IMR-90 (cell line): ENCODE results near the gene IGF1R. TPM values are rescaled to one million over a fixed set of nuclear protein-coding genes. Genes with fewer than 3 reads are reported as not detected.
A peak's percentile ranks its signal among the peaks of the same experiment; 100 is the strongest.

Experiments
- ATAC-seq: fragments of 200-7000 bp; cut with Tn5 transposase; 2 replicates; pipeline ENCODE4 v1.9.1; 2020; ENCODE audit warnings: low read depth, mild to moderate bottlenecking, moderate library complexity
- BruUV-seq: library from RNA; stranded (reverse); fragments of 400-500 nt; replicated peaks from 2 replicates; lab custom pipeline; 2021; lab: Mats Ljungman, UMichigan
- CTCF ChIA-PET: fragments of 300-600 bp; formaldehyde crosslinking; extraction: SDS; loops from one replicate; lab custom pipeline; 2021; ENCODE audit warnings: antibody characterized with exemption; lab: Yijun Ruan, JAX
- POLR2A ChIA-PET: fragments of 300-600 bp; sonication (Branson Sonifier 250); formaldehyde crosslinking; loops from one replicate; lab custom pipeline; 2022; ENCODE audit warnings: antibody characterized with exemption; ENCODE audit not compliant: unreplicated experiment; lab: Charles Lee
- DNase-seq: peaks from one replicate; pipeline ENCODE4 v3.0.0; 2013
- H2AFZ ChIP-seq: replicated peaks from 2 replicates; pipeline ENCODE3; 2013; ENCODE audit warnings: low read length, mild to moderate bottlenecking; ENCODE audit not compliant: poor library complexity
- H2AK5ac ChIP-seq: 2 replicates; pipeline ENCODE4 v1.6.1; 2013; ENCODE audit warnings: low read depth, low read length, inconsistent platforms
- H2AK9ac ChIP-seq: replicated peaks from 2 replicates; pipeline ENCODE3; 2013; ENCODE audit warnings: mild to moderate bottlenecking, low read depth, low read length, moderate library complexity; ENCODE audit not compliant: poor library complexity
- H2BK120ac ChIP-seq: 2 replicates; pipeline ENCODE4 v1.6.1; 2013; ENCODE audit warnings: low read depth, low read length, inconsistent platforms
- H2BK15ac ChIP-seq: 3 replicates; pipeline ENCODE4 v1.6.1; 2013; ENCODE audit warnings: low read depth, low read length, inconsistent platforms
- H2BK20ac ChIP-seq: 2 replicates; pipeline ENCODE4 v1.6.1; 2013; ENCODE audit warnings: low read depth, mild to moderate bottlenecking, inconsistent platforms, low read length, moderate library complexity
- H2BK5ac ChIP-seq: 2 replicates; pipeline ENCODE4 v1.6.1; 2013; ENCODE audit warnings: mild to moderate bottlenecking, low read depth, low read length, inconsistent platforms; ENCODE audit not compliant: poor library complexity, severe bottlenecking
- H3K14ac ChIP-seq: replicated peaks from 2 replicates; pipeline ENCODE4 v1.6.1; 2013; ENCODE audit warnings: low read depth, low read length, inconsistent platforms
- H3K18ac ChIP-seq: 2 replicates; pipeline ENCODE4 v1.6.1; 2013; ENCODE audit warnings: low read depth, low read length, control low read depth
- H3K23ac ChIP-seq: 2 replicates; pipeline ENCODE4 v1.6.1; 2013; ENCODE audit warnings: low read depth, low read length, inconsistent platforms
- H3K27ac ChIP-seq: 2 replicates; pipeline ENCODE4 v1.5.1; 2013; ENCODE audit warnings: mild to moderate bottlenecking, control low read depth, low read length; ENCODE audit not compliant: insufficient read depth
- H3K27me3 ChIP-seq: 2 replicates; pipeline ENCODE4 v1.6.1; 2013; ENCODE audit warnings: low read length; ENCODE audit not compliant: control insufficient read depth, insufficient read depth
- H3K36me3 ChIP-seq: 2 replicates; pipeline ENCODE4 v1.6.1; 2013; ENCODE audit warnings: low read length, mixed read lengths; ENCODE audit not compliant: control insufficient read depth, insufficient read depth
- H3K4ac ChIP-seq: 2 replicates; pipeline ENCODE4 v1.6.1; 2013; ENCODE audit warnings: low read depth, low read length, inconsistent platforms
- H3K4me1 ChIP-seq: 2 replicates; pipeline ENCODE4 v1.6.1; 2013; ENCODE audit warnings: low read length, mixed read lengths; ENCODE audit not compliant: control insufficient read depth, insufficient read depth
- H3K4me2 ChIP-seq: 2 replicates; pipeline ENCODE4 v1.6.1; 2013; ENCODE audit warnings: low read depth, mild to moderate bottlenecking, control low read depth, low read length, moderate library complexity
- H3K4me3 ChIP-seq: 2 replicates; pipeline ENCODE4 v1.5.1; 2013; ENCODE audit warnings: low read depth, mild to moderate bottlenecking, control low read depth, low read length, moderate library complexity; ENCODE audit not compliant: insufficient read depth
- H3K56ac ChIP-seq: 2 replicates; pipeline ENCODE4 v1.6.1; 2013; ENCODE audit warnings: low read length, inconsistent platforms; ENCODE audit not compliant: insufficient read depth; ENCODE audit errors: extremely low read depth
- H3K79me1 ChIP-seq, 2 experiments: 2 replicates each; pipeline ENCODE4 v1.6.1; 2013; ENCODE audit warnings: low read length in 2 of 2, inconsistent platforms in 1 of 2, low read depth in 1 of 2
- H3K9ac ChIP-seq: 2 replicates; pipeline ENCODE4 v1.6.1; 2013; ENCODE audit warnings: low read depth, low read length, control low read depth
- H3K9me1 ChIP-seq: 2 replicates; pipeline ENCODE4 v1.6.1; 2013; ENCODE audit warnings: low read length, inconsistent platforms; ENCODE audit not compliant: insufficient read depth
- H3K9me3 ChIP-seq: 2 replicates; pipeline ENCODE4 v1.6.1; 2013; ENCODE audit warnings: low read length; ENCODE audit not compliant: control insufficient read depth, insufficient read depth
- H4K20me1 ChIP-seq: 2 replicates; pipeline ENCODE4 v1.6.1; 2013; ENCODE audit warnings: low read length, inconsistent platforms; ENCODE audit not compliant: insufficient read depth
- H4K5ac ChIP-seq: 2 replicates; pipeline ENCODE4 v1.6.1; 2013; ENCODE audit warnings: mild to moderate bottlenecking, low read depth, low read length, control low read depth
- H4K8ac ChIP-seq, 2 experiments: 2 replicates each; pipeline ENCODE4 v1.6.1; 2013; ENCODE audit warnings: low read depth in 2 of 2, low read length in 2 of 2, control low read depth in 1 of 2, inconsistent platforms in 1 of 2
- H4K91ac ChIP-seq: 2 replicates; pipeline ENCODE4 v1.6.1; 2013; ENCODE audit warnings: low read depth, low read length, inconsistent platforms; ENCODE audit not compliant: insufficient read depth
- BHLHE40 ChIP-seq: fragments of 150-350 bp; IDR thresholded peaks from 2 replicates; pipeline ENCODE4 v1.6.1; 2016; ENCODE audit warnings: mild to moderate bottlenecking, low read depth, low read length
- CEBPB ChIP-seq: IDR thresholded peaks from 2 replicates; pipeline ENCODE4 v1.6.1; 2012; ENCODE audit warnings: low read depth, low read length, improper control_type of control experiment
- CHD1 ChIP-seq: IDR thresholded peaks from 2 replicates; pipeline ENCODE4 v1.6.1; 2012; ENCODE audit warnings: low read depth, low read length, improper control_type of control experiment
- MAZ ChIP-seq: IDR thresholded peaks from 2 replicates; pipeline ENCODE4 v1.6.1; 2012; ENCODE audit warnings: low read depth, mild to moderate bottlenecking, low read length, improper control_type of control experiment, moderate library complexity, borderline replicate concordance
- MXI1 ChIP-seq: IDR thresholded peaks from 2 replicates; pipeline ENCODE4 v1.6.1; 2012; ENCODE audit warnings: low read depth, mild to moderate bottlenecking, low read length, moderate library complexity, borderline replicate concordance
- POLR2A ChIP-seq: IDR thresholded peaks from 2 replicates; pipeline ENCODE4 v1.6.1; 2012; ENCODE audit warnings: mild to moderate bottlenecking, low read depth, low read length
- RAD21 ChIP-seq: IDR thresholded peaks from 2 replicates; pipeline ENCODE4 v1.6.1; 2012; ENCODE audit warnings: low read length, improper control_type of control experiment
- SMC3 ChIP-seq: fragments of 150-350 bp; IDR thresholded peaks from 2 replicates; pipeline ENCODE4 v1.6.1; 2016; ENCODE audit warnings: low read depth, mild to moderate bottlenecking, antibody characterized with exemption, low read length, moderate library complexity
- WGBS, 2 experiments: methylation state at CpG; one replicate each; pipeline versions ENCODE4 v1.1.5 to v1.1.7; 2013; ENCODE audit warnings: missing lambda C conversion rate in 2 of 2; ENCODE audit not compliant: insufficient read length in 1 of 2; ENCODE audit errors: extremely low coverage in 2 of 2; 5-methylcytosine and 5-hydroxymethylcytosine counted together
- dilution Hi-C: fragments of 300-500 bp; cut with HindIII; formaldehyde crosslinking; loops from one replicate; pipeline ENCODE4 v1.14.3; 2018; ENCODE audit warnings: low sequenced_read_pairs; ENCODE audit not compliant: unreplicated experiment
- in situ Hi-C: fragments of 300-500 bp; cut with MboI; formaldehyde crosslinking; loops from 3 replicates; pipeline ENCODE4 v1.14.3; 2019; ENCODE audit warnings: low sequenced_read_pairs, inconsistent platforms, mixed read lengths
- intact Hi-C: fragments of 100-400 bp; cut with micrococcal nuclease; formaldehyde crosslinking; loops from 2 replicates; pipeline ENCODE4 v1.10.0; 2022
- polyA plus RNA-seq, 3 experiments: library from polyadenylated mRNA; depleted of rRNA; stranded (reverse); fragments of >200 nt; gene quantifications; 2 replicates each; pipeline ENCODE4 v1.2.3, GENCODE V29; 2012; ENCODE audit warnings: low replicate concordance in 1 of 3
- total RNA-seq: library from RNA; depleted of rRNA; stranded (reverse); fragments of >200 nt; gene quantifications from 2 replicates; pipeline ENCODE4 v1.2.3, GENCODE V29; 2012
- TF ChIP-seq, protein P1 (sequence below): fragments of 150-350 bp; IDR thresholded peaks from 2 replicates; pipeline ENCODE4 v1.6.1; 2016; ENCODE audit warnings: low read depth, mild to moderate bottlenecking, low read length, moderate library complexity, borderline replicate concordance
- TF ChIP-seq, protein P2 (sequence below): conservative IDR thresholded peaks from 2 replicates; pipeline ENCODE4 v1.5.1; 2012; ENCODE audit warnings: mild to moderate bottlenecking, low read depth, low read length, improper control_type of control experiment

Gene IGF1R
- total and polyA plus RNA-seq, 2 of the 4 experiments (the other 2 are of a cell fraction), result 24.0 to 24.9 TPM

DNA sequence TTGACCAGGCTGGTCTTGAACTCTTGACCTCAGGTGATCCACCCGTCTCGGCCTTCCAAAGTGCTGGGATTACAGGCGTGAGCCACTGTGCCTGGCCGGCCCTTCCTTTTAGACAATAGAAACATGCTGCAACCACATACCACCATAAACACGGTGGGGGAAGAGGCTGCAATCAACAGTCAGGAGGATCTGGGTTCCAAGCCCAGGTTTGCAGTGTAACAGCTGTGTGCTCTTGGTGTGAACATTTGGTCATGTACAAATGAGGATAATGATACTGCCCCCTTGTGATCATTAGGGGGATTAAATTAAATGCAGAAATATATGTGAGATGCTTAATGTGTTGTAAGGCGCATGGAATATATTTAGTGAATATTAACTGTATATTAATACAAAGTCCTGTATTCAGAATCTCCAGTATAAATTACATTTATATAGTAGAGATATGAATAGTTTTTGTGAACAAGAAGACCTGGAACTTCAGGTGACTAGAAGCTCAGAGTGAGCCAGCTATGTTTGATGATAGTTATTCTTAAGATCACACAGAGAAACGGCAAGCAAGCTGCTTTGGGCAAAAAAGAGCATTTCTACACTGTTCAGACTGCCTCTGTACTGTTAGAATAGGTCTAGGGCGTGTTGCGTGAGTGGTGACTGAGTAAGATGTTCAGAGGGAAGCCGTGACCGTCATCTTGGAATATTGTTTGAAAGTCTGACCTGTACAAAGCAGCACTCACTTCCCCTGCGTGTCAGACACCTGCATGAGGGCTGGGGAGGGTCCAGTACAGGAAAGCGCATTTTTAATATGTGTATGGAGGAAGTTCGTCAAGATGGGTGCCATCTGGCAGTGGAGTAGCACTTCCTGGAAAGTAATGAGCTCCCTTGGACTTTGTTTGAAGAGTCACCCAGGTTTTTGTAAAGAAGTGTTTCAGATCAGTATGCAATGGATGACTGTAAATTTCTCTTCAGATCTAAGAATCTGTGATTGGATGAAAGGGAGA is 233.5 kb downstream of the IGF1R start:
- Histone ChIP-seq H4K8ac (peak overlapping the region in 1 of 2 experiments; percentile 68; a peak in 2 of 4 replicates), H3K4me3 (no peak overlapping the region), H2AK9ac (no peak overlapping the region), H3K27ac (no peak overlapping the region), H3K4me2 (no peak overlapping the region), H2BK15ac (peak overlapping the region; percentile 87; the same call in 2 of the 3 replicates), H3K9me1 (peaks cover 23% of the 10 kb centered on the region), H3K79me1 (peaks cover 46 to 89% of the 10 kb centered on the region in 2 experiments), H3K4ac (peak overlapping the region; percentile 84), H3K36me3 (no peaks in the 10 kb centered on the region), H4K5ac (peak overlapping the region; percentile 21; the same call in 1 of the 2 replicates), H3K9ac (no peak overlapping the region), H3K23ac (peak overlapping the region; percentile 6; the same call in 1 of the 2 replicates), H2BK20ac (peak overlapping the region; percentile 50; the same call in 1 of the 2 replicates), H2AFZ (no peak overlapping the region), H3K14ac (peak overlapping the region; percentile 16; the same call in 1 of the 2 replicates), H3K9me3 (no peaks in the 10 kb centered on the region), H2BK120ac (peak overlapping the region; percentile 65), H3K4me1 (peaks cover 19% of the 10 kb centered on the region), H2BK5ac (peak overlapping the region; percentile 2), H3K27me3 (no peaks in the 10 kb centered on the region), H4K20me1 (no peaks in the 10 kb centered on the region; the same call in 1 of the 2 replicates), H3K18ac (peak overlapping the region; percentile 11; the same call in 1 of the 2 replicates), H4K91ac (peak overlapping the region; percentile 74), H2AK5ac (peak overlapping the region; percentile 92), H3K56ac (no peak overlapping the region)
- no peak for TF ChIP-seq BHLHE40
- no peak for TF ChIP-seq CHD1
- TF ChIP-seq, protein P1, sequence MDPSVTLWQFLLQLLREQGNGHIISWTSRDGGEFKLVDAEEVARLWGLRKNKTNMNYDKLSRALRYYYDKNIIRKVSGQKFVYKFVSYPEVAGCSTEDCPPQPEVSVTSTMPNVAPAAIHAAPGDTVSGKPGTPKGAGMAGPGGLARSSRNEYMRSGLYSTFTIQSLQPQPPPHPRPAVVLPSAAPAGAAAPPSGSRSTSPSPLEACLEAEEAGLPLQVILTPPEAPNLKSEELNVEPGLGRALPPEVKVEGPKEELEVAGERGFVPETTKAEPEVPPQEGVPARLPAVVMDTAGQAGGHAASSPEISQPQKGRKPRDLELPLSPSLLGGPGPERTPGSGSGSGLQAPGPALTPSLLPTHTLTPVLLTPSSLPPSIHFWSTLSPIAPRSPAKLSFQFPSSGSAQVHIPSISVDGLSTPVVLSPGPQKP, result no peak
- TF ChIP-seq SMC3, result peak; percentile 52; the same call in 1 of the 2 replicates
- no peak for TF ChIP-seq MAZ
- TF ChIP-seq RAD21, result peak; percentile 65
- TF ChIP-seq MXI1, result no peak
- no peak for TF ChIP-seq CEBPB
- TF ChIP-seq POLR2A, result no peak
- TF ChIP-seq, protein P2, sequence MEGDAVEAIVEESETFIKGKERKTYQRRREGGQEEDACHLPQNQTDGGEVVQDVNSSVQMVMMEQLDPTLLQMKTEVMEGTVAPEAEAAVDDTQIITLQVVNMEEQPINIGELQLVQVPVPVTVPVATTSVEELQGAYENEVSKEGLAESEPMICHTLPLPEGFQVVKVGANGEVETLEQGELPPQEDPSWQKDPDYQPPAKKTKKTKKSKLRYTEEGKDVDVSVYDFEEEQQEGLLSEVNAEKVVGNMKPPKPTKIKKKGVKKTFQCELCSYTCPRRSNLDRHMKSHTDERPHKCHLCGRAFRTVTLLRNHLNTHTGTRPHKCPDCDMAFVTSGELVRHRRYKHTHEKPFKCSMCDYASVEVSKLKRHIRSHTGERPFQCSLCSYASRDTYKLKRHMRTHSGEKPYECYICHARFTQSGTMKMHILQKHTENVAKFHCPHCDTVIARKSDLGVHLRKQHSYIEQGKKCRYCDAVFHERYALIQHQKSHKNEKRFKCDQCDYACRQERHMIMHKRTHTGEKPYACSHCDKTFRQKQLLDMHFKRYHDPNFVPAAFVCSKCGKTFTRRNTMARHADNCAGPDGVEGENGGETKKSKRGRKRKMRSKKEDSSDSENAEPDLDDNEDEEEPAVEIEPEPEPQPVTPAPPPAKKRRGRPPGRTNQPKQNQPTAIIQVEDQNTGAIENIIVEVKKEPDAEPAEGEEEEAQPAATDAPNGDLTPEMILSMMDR, result peak; percentile 60
- BruUV-seq, result no TSS peak
- in situ Hi-C loops, result loop anchor here (10.0 kb wide), 1 partner anchor 437 kb away; no protein-coding TSS in a partner anchor
- dilution Hi-C loops, result no loop called here
- intact Hi-C loops, result no loop called here
- peak; percentile 25; the same call in 1 of the 2 replicates for ATAC-seq
- ChIA-PET POLR2A (interaction anchor here (0.6 kb wide), 1 partner anchor 89 kb away, joined by 3 read pairs; no protein-coding TSS in a partner anchor), CTCF (interaction anchor here (0.6 to 1.1 kb wide), 9 partner anchors 9 to 210 kb away, joined by 3 to 8 read pairs (median 3); no protein-coding TSS in a partner anchor)
- peak; percentile 72 for DNase-seq
- 86% methylated on average over 7 of the region's 14 CpGs; no CpG with 5 or more reads in 1 of the 2 experiments for WGBS, 2 experiments
